HK-2 (cell line): ENCODE data around the gene IRS1.

Experiments
- DNase-seq: peaks from one replicate; pipeline ENCODE4 v3.0.0-alpha.2; 2018; ENCODE audit not compliant: unreplicated experiment

Gene IRS1

DNA sequence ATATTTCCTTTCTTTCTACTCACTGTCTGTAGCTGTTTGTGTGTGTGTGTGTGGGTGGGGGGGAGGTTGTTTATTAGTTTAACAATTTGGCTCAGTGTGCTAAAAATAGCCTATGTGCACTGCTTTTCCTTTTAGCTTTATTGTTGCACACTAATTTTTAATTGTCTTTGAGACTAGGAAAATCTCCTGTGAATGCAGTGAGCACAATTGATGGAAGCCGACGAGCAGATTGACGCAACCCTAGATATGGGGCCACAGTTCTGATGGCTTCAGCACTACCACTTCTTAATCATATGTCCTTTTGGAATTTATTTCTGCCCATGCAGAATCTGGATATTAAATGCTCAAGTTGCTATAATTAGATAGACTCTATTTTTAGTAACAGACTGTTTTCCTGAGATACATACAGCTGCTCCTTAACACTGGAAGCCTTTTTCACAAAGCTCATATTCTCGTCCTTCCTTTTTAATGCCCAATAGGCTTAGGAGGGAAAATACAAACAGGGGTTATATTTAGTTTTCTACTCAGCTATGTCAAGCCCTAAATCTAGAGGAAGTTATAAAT is 109.1 kb downstream of the IRS1 start:
- DNase-seq: no peak

DNA sequence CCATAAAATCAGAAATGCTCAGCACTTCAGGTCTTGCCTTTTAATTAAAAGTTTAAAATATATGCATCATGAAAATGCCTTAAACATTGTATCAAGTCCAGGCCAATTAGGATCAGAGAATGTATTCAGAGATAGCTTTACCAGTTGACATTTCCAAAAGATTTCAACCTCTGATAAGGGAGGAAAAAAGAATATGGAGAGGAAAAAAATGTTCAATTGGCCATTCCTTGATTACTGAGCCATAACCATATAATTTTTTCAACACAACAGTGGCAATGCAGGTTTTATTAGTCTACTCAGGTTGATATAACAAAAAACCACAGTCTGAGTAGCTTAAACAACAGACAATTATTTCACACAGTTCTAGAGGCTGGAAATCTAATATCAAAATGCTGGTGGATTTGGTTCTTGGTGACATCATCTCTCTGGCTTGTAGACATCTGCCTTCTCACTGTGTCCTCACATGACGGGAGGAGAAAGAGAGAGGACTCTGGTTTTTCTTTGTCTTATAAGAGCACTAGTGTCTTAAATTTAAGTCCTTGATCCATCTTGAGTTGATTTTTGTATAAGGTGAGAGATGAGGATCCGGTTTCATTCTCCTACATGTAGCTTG is 111.9 kb downstream of the IRS1 start:
- no peak for DNase-seq

GRCh38 chr2:226684563-226684959 is 115.1 kb downstream of the IRS1 start:
- DNase-seq: no peak

DNA sequence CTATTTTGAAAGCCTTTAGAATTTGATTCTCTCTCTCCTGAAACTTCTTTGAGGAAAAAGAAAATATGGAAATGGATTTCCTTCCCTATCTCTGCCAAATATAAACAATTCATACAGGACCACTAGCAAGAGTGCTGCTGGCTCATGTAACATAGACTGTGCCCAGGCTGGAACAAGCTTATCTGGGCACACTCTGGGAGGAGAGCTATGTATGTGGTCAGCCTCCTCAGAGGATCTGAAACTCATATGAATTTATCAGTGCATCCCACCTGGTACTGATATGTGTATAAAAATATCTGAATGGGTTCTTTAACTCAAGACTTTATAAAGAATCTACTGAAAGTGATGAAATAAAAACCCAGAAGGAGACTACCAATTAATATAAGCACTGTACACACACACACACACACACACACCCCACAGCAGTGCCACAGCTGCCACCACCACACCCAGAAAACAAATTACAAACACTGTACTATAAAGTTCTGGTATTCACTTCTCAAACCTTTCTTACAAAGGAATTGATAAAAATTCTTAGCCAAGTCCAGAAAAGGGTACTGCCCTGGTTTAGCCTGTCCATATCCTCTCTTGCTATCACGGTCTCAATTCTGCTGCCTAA is 115.6 kb downstream of the IRS1 start:
- no peak for DNase-seq

- no peak for DNase-seq
These were observed 116.4 kb downstream of the IRS1 start for GRCh38 chr2:226683196-226683595.
